Vagina (tissue), 2 donors: ENCODE results near the gene LAMC3.

Experiments used
- POLR2A ChIP-seq, 2 donors: fragments of 450-650 bp; IDR thresholded peaks; one replicate each; pipeline ENCODE4 v1.6.1; 2017; ENCODE audit warnings: antibody characterized with exemption in 2 of 2, mild to moderate bottlenecking in 2 of 2, moderate library complexity in 2 of 2
- POLR2AphosphoS5 ChIP-seq, 2 donors: sonication (generic); formaldehyde crosslinking; IDR thresholded peaks; one replicate each; pipeline ENCODE4 v1.9.0; 2017; ENCODE audit warnings: antibody characterized with exemption in 2 of 2, mild to moderate bottlenecking in 2 of 2, low read depth in 1 of 2; ENCODE audit not compliant: insufficient read depth in 1 of 2
- TF ChIP-seq, protein P1 (sequence below), 3 experiments: fragments of 450-650 bp in 2 of 3; fragments of 200-600 bp in 1 of 3; sonication (generic) in 1 of 3; IDR thresholded peaks; one replicate each; pipeline ENCODE4 v1.5.1; 2017 to 2019; ENCODE audit warnings: antibody characterized with exemption in 3 of 3, mild to moderate bottlenecking in 2 of 3, moderate library complexity in 2 of 3

GRCh38 chr9:130970855-130971254, 38.1 kb upstream of the LAMC3 start:
- TF ChIP-seq POLR2AphosphoS5 (IDR thresholded peaks at IDR 0.05; ENCODE audit: insufficient read depth in 1 of 2, low read depth in 1 of 2): no peak
- TF ChIP-seq POLR2A (IDR thresholded peaks at IDR 0.05): no peak
- TF ChIP-seq, protein P1, sequence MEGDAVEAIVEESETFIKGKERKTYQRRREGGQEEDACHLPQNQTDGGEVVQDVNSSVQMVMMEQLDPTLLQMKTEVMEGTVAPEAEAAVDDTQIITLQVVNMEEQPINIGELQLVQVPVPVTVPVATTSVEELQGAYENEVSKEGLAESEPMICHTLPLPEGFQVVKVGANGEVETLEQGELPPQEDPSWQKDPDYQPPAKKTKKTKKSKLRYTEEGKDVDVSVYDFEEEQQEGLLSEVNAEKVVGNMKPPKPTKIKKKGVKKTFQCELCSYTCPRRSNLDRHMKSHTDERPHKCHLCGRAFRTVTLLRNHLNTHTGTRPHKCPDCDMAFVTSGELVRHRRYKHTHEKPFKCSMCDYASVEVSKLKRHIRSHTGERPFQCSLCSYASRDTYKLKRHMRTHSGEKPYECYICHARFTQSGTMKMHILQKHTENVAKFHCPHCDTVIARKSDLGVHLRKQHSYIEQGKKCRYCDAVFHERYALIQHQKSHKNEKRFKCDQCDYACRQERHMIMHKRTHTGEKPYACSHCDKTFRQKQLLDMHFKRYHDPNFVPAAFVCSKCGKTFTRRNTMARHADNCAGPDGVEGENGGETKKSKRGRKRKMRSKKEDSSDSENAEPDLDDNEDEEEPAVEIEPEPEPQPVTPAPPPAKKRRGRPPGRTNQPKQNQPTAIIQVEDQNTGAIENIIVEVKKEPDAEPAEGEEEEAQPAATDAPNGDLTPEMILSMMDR (IDR thresholded peaks at IDR 0.05): no peak
